HL-60/S4 treated with retinoic acid at 250 ng/mL for 4 days and 3 days (cell line): ENCODE measurements around the gene C16orf92.

ENCODE experiments used
- in situ Hi-C: fragments of 300-500 bp; cut with MboI; formaldehyde crosslinking; loops from 2 replicates; pipeline ENCODE4 v1.7.0; 2022; ENCODE audit warnings: low sequenced_read_pairs

Gene C16orf92

DNA sequence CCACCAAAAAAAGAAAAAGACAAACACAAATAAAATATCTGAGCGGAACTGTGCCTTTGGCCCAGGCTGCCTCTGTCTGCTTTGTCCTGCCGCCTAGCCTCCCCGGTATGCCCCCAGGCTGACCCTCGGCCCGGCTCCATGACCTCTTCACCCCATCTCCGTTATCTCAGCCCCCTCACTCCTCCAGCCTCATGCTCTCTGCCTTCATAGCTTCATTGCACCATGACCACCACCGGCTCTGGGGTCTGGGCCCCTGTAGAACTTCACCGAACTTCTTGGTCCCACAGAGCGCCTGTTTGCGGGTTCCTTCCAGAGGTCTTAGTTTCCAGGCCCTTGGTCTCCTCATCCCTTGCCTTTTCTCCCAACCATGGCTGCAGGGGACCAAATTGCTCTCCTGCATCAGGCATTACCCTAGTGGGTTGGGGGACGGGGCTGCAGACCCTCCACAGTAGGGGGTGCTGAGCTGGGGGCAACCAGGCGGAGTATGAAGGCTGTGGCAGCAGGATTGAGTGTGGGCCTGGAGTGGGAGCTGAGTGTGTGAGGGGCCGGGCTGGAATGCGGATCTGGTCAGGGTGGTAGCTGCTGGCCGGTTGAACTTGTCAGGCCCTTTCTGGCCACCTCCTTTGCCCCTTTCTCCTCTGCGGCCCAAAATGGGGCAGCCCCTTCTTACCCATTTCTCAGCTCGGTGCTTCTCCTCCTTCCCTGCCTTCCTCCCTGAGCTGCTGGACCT, 34.5 kb upstream of the C16orf92 start:
- in situ Hi-C loops, result no loop called here

DNA sequence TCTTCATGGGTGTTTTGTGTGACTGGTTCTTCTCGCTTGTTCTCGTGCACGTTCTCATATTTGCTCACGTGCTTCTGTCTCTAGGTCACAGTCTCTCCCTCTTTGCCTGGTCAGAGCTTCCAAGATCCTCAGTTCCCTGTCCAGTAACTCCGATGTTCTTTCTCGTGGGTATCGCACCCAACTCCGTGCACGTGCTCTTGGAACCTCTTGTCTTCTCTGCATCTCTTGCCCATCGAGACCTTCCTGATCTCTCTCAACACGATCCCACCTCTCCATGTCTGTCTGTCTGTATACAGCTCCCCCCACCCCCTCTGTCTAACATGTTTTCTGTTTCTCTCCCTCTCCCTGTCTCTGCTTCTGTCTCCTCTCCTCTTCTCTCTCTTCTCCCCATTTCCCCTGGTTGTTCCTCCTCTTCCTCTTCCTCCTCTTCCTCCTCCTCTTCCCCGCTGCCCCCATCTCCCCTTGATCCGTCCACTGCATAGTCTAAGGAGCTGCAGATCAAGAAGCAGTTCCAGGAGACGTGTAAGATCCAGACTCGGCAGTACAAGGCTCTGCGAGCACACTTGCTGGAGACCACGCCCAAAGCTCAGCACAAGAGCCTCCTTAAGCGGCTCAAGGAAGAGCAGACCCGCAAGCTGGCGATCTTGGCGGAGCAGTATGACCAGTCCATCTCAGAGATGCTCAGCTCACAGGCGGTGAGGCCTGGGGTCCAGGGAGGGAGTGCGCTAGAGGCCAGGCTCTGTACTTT, 33.7 kb upstream of the C16orf92 start:
- in situ Hi-C loops, result no loop called here

DNA sequence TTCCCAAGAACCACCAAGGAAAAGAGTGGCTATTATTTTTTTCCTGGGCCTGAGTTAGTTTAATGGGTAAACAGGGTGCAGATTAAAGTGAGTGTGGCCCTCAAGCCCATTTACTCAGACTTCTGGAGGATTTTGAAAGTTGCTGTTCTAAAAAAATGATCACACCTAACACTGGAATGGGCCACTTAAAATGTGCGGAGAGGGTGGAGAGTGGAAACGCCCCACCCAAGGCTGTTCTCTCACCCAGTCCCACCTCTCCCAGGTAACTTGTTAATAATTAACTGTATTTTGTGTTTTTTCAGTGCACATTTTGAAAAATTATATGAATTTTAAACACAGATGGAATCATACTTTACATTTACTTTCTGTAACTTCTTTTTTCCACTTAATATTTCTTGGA, 33.0 kb upstream of the C16orf92 start:
- in situ Hi-C loops, result no loop called here

GRCh38 chr16:29990883-29991570, 32.0 kb upstream of the C16orf92 start:
- in situ Hi-C loops, result no loop called here

DNA sequence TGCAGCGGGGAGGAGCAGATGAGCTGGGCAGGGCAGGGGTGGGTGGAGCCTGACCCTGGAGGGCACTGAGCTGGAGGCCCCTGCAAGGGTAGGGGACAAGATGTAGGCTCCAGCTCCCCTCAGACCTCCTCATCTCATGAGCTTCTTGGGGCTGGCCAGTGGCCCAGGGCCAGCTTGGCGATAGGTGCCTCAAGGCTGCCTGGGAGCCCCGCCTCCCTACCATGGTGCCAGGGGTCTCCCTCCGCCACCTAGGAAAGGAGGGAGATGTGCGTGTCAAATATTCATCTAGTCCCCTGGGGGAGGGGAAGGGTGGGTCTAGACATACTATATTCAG, 31.5 kb upstream of the C16orf92 start:
- in situ Hi-C loops, result no loop called here

DNA sequence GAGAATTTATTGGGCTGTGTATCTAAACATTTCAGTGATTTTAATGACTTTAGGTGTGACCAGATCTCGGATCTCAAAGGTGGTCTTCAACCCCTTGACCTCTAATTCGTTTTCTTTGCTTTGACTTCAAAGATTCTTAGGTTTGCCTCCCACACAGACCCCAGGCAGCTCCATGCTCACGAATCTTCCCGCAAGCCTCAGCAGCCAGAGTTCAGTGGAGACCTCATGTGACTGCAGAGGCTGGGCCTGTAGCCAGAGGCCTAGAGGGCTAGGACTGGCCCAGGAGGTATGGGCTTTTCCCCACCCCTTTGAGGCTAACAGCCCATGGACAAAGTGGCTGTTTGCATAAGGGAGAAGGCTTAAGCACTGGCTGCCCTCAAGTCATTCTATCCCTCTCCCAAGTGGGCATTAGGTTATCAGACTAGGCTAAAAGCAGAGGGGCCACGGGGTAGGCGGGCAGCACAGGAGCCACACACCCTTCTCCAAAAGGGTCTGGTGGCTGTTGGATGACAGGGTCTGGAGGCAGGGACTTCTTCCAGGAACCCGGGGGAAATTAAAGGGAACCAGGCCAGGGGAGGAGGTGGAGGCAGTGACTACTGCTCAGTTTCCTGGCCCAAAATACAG, 30.5 kb upstream of the C16orf92 start:
- in situ Hi-C loops, result no loop called here

DNA sequence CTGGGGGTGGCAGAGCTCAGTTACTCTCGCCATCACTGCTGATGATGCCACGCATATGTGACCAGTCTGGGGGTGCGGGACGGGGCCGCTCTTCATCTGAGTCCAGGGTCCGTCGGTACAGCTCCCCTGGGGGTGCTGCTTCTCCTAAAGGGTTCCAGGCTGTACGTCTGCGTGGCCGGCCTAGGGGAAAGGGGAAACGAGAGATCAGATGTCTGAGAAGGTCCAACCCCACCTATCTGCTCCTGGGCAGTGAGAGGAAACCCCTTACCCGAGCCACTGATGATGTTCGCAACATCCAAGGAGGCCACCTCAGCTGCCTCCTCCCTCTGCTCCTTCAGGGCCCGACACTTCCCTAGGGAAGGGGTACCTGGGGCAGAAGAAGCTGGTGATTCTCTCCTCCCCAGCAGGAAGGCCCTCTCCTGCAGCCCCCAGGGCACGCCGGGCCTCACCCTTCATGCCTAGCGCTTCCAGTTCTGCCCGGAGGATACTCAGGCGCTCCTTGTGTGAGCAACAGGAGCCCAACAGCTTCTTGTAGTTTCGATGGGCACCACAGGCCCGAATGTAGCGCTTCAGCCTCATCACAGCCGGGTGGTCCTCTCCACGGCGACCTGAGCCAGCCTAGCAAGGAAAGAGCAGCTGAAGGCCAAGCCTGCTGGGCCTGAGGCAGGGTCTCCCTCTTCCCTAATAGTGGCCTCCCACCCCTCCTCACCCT, 29.7 kb upstream of the C16orf92 start:
- in situ Hi-C loops, result no loop called here

GRCh38 chr16:29993903-29994599, 28.9 kb upstream of the C16orf92 start:
- in situ Hi-C loops, result no loop called here

- in situ Hi-C loops, result no loop called here
These were observed 28.2 kb upstream of the C16orf92 start for GRCh38 chr16:29994600-29995323.

DNA sequence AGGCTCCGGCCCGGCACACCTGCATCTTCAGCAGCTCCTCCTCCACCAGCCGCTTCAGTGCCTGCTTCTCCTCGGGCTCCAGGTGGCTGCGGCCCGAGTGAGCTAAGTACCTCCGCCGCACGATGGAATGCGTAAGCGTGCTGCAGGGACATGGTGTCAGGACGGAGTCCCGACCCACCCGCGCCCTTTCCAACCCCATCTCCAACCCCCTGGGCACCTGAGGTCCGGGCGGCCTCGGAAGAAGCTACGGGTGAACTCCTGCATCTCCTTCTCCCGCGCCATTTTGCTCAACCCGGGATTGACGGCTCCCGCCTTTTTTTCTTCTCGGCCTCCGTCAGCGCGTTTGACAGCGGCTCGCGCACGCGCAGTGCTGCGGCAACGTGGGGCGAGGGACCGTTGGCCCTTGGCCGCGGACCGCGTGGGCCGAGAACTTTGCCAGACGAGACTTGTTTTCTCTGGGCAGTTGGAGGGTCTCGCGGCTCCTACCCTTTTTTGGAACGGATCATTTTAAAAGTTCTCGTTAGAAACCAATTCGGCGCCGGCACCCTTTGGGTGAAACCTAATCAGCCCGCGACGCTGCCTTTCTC, 27.6 kb upstream of the C16orf92 start, which contains the start of gene HIRIP3:
Gene HIRIP3, minus strand, starts transcription at position 294 of the 587 bp plus-strand sequence. Its CDS starts 12 bp downstream, at position 282.
- in situ Hi-C loops, result no loop called here

GRCh38 chr16:29995911-29996765, 26.9 kb upstream of the C16orf92 start, which contains the start of gene INO80E:
INO80E (plus strand) TSS chr16:29996241; CDS start chr16:29996311, 70 bp downstream.
- in situ Hi-C loops, result no loop called here

GRCh38 chr16:29996766-29997250, 26.2 kb upstream of the C16orf92 start:
- in situ Hi-C loops, result no loop called here

DNA sequence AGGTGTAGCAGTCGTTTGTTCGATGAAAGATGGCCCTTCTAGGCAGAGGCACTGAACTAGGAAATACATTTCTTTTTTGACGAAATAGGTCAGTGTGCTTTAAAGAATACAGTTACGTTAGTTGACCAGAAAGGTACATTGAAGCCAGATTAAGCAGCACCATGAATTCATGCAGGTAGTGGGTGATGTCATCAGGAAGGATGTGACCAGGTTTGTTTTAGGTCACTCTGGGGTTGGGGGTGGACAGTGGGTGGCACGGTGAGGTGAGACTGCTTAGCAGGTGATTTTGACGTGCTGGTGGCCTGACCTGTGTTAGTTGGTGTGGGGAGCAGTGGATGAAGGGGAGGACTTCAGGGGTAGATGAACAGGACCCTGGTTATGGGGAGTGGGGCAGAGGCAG, 23.4 kb upstream of the C16orf92 start:
- in situ Hi-C loops, result loop anchor here (25.0 kb wide), 1 partner anchor 887 kb away; no protein-coding TSS in a partner anchor

DNA sequence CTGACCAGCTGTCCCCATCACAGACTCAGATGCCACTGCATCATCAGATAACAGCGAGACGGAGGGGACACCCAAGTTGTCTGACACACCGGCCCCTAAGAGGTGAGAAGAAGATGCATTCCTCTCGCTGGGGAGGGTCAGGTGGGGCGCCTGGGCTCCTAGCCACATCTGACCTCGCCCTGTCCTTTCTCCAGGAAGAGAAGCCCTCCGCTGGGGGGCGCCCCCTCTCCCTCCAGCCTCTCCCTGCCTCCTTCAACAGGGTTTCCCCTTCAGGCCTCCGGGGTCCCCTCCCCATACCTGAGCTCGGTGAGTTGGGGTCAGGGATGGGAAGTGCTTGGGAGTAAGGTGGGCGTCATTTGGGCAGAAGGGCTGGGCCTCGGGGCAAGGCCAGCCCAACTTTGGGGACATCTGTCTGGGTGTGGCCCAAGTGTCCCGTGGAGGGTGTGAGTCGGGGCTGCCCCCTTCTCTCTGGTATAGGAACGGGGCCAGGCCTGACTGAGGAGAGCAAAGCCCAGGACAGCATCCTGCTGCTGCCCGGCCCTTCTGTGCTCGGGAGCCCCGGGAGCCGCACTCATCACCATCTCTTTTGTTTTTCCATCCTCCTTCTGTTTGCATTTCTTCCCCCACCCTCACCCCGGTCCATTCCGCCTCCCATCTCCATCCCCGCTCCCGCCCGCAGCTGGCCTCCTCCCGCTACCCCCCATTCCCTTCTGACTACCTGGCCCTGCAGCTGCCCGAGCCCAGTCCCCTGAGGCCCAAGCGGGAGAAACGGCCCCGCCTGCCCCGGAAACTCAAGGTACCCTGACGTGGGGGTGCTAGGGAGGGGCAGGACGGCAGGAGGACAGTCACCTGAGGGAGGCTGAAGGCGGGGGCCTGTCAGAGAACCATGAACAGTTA, 22.0 kb upstream of the C16orf92 start:
- in situ Hi-C loops, result loop anchor here (25.0 kb wide), 1 partner anchor 889 kb away; no protein-coding TSS in a partner anchor

- in situ Hi-C loops, result loop anchor here (25.0 kb wide), 1 partner anchor 890 kb away; no protein-coding TSS in a partner anchor
These were observed 20.2 kb upstream of the C16orf92 start for GRCh38 chr16:30002614-30003346.
